NCI-H1694 (cell line): ENCODE measurements around the gene PDIA5.
A peak's percentile ranks its signal among the peaks of the same experiment; 100 is the strongest.
"Not testable (repeated sequence)": the region's sequence is repeated elsewhere in the genome, so short reads cannot be mapped to it uniquely, and the experiment has no call there.

Experiments used
- DNase-seq: peaks from one replicate; lab custom pipeline; 2025; lab: John Stamatoyannopoulos, UW

PDIA5 gene

DNA sequence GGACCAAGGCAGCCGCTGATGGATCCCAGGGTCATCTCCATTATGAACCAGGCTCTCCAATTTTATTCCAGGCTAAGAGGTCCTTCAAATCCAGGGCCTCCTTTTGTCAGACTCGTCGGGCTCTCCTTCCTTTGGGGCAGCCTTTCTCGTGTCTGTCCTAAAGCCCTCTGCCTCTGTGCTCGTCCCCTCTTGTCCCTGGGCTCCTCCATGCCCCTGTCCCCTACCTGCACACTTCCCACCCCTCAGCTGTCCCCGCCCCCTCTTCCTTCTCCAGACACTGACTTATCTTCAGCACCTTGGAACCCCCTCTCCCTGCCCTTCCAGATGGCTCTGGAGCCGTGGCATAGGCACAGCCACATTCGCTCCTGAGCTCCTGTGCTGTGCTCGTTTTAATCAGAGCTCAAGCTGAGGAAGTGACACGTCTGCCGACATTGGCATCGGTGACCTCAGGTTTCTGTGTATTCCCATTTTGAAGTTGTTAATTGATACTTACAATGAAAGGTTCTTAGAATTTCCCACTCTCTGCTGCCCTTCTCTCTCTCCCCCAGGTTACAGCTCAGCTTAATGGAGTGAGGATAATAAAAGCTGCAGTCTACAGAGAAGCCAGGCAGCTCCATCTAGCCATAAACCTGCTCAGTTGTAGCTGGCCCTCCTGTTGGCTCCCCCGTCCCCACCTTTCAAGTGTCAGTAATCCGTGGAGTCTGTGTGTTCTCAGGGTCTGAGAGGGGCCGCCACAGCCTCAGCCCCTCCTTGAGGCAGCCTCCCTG lies 83.8 kb downstream of the PDIA5 start:
- DNase-seq, result no peak

DNA sequence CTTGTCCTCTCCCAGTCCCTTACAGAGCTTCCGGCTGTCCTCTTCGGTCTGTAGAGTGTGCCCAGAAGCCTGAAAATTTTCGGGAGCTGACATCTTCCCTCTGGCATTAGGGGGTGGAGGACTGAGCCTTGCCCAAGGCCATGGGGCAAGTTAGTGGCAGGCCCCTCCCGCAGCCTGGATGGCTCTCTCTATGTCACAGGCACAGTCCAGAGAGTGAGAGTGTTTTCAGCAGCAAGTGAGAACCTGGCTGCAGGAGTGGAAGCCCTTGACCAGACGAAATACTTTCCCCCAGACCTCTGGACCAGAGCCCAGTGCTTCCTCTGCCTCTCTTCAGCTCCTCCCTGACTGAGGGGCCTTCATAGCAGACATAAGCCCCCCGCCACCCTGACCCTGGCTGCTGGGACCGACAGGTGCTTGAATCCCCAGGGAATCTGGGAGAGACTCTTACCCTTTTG lies 84.5 kb downstream of the PDIA5 start:
- DNase-seq, result no peak

DNA sequence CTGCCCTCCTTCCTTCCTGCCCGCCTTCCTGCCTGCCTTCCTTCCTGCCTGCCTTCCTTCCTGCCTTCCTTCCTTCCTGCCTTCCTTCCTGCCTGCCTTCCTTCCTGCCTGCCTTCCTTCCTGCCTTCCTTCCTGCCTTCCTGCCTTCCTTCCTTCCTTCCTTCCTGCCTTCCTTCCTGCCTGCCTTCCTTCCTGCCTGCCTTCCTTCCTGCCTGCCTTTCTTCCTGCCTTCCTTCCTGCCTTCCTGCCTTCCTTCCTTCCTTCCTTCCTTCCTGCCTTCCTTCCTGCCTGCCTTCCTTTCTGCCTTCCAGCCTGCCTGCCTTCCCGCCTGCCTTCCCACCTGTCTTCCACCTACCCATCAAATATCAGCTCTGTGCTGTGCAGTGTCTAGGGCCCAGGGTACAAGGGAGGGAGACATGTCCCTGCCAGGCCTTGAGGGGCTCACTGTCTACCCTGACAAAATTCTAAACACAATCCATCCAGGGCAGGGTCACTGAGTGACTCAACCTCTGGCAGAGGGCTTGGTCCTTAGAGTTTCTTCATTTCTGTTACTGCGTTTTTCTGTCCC lies 85.1 kb downstream of the PDIA5 start:
- not testable (repeated sequence) for DNase-seq

DNA sequence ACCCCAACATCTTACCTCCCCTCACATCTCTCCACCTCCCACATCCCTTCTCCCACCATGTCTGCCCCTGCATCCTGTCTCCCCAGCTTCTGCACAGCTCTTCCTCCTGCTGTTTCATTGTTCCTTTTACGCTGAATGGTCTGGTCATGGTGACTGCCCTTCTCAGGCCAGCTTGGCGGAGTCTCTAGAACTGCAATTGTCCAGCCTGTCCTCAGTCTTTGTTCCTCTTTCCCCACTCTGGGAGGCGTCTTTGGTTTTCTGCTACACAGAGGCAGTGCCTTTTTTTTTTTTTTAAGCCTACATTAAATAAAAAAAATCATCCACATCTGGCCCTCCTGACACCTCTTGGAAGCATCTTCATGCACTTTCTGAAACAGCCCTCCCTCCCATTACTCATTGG lies 85.9 kb downstream of the PDIA5 start:
- no peak for DNase-seq

DNA sequence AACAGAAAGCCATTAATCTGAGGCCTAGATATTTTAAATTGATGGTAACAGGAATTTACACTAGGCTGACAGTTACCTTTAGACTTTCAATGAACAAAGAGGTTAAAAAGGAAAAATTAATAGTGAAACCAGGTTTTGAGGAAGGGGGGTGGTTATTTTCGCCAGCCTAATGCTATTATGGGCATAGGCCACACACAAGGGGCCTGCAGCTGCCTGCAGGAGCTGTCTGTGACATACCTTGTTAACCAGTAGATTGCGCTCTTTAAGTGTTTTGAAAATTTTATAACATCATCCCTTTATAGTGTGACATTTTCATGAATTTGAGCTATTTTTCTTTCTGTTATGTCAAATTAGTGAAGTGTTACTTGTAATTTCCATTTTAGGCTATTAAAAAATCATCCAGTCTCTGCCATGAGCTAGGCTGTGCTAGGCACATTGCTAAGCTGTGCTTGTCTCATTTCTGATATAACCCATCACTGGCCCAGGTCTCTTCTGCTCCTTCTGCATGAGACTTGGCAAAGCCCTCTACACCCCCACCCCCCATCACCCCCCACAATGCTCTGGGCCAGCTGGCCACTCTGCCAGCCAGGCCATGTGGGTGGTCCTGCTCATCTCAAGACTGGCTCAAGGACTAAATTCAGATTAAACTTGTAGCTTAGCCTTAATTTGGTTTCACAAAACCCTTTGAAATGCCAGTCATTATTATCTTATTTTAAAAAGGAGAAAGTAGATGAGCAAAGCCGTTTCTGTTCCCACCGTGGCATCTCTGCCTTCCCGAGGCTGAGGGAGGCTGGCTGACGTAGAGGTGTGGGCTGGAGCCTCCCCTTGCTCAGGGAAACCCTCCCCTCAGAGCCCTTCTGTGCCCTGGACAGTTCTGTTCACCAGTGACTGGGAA lies 86.5 kb downstream of the PDIA5 start:
- no peak for DNase-seq

DNA sequence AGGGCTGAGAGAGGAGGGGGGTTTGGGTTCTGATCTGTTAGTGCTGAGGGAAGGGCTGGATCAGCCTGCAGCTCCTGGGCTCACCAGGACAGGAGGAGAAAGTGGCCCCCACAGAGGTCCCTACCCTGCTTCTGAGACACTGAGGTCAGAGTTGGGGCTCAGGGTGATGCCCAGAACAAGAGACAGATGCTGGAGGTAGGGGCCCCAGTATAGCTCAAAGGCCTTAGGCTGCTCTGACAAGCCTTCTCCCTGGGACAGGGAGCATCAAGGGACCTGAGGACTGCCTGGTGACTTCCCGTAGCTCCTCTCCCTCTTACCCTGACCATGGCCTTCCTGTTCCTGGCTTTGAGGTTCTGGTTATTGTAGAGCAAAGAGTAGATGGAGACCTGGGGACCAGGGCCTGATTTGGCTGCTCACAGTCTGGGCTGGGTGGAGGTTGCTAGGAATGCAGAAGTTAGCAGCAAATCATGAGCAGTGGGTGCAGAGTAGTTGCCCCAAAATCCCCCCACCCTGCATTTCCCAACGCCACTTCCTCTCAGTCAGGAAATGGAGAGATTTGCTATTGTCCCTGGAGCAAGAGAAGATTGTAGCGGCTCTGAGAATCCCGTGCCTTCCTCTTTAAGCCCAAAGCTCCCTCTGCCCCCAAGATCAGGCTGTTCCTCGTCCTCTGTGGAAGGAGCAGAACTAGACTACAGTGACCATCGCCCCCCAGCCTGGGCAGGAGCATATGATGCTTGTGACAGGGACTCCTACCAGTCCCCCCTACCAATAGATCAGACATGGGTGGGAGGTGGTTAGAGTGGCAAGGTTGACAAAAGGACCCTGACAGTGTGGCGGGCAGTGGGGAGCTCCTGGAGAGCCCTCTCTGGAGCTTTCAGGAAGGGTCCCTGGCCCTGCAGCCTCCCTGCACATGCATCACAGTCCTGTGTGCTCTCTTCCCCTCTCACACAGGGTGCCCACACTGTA lies 87.5 kb downstream of the PDIA5 start:
- DNase-seq, result no peak

DNA sequence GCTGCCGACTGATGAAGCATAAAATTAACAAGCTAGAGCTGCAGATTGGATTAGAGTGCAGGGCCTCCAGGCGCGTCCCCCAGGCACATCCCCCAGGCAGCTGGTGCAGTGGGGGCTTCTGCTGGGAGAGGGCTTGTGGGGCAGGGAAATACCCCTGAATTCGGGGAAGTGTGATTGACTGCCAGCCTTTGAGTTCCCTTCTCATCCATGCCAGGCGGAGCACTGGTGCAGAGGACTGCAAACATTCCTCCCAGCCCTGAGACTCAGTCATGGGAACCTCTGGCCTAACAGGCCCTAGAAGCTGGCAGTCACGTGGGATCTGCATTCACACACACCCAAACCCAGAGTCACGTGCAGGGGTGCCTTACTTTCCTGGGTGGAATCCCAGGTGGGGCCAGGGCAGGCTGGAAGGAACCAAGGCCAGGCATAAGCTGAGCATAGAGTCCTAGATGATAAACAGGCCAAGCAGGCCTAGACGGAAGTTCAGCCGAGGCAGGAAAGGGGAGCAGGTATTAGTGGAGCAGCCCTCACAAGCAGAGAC lies 88.7 kb downstream of the PDIA5 start:
- DNase-seq, result peak; percentile 50

DNA sequence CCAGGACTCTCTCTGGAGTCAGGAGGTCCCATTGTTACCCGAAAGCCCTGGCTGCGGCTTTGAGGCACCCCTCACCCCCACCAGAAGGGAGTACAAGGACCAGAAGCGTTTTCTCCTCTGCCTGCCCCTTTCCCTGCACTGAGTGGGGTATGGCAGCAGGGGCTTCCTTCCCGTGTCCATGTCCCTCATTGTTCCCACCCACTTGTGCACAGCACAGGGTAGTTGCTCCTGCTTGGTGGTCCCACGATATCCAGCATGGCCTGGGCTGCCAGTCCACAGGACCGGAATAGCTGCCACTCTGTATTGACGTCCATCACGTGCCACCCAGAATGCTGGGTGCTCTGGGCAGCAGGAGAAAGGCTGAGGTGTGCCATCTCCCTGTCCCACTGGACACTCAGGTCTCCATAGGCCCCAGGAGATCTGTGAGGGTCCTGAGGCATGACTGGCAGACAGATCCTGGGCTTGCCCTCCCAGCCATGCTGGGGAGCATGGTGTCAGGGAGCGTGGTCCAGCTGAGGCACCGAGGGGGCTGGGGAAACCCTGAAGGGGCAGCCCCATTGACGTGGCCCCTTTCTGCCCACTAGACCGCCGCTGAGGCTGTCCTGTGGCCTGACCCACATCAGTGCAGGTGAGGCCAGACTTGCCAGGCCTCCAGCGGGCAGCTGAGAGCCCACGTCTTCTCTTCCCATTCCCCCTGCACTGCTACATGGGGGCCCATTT lies 89.6 kb downstream of the PDIA5 start:
- DNase-seq, result no peak

DNA sequence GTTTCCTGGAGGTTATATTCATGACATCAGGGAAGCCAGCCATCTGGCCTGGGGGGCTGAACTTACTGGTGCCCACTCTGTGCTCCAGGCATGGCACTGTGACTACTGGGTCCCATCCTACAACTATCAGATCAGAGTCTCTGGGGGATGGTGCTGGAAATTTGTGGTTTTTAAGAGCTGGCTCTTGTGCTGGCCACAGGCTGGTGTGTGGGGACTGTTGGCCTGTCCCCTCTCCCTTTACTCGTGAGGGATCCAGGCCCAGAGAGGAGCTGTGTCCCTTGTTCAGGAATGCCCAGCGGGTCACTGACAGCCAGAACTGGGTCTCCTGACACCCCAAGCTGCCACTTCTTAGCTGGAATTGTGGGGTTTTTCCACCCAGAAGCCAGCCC lies 90.4 kb downstream of the PDIA5 start:
- DNase-seq, result no peak

DNA sequence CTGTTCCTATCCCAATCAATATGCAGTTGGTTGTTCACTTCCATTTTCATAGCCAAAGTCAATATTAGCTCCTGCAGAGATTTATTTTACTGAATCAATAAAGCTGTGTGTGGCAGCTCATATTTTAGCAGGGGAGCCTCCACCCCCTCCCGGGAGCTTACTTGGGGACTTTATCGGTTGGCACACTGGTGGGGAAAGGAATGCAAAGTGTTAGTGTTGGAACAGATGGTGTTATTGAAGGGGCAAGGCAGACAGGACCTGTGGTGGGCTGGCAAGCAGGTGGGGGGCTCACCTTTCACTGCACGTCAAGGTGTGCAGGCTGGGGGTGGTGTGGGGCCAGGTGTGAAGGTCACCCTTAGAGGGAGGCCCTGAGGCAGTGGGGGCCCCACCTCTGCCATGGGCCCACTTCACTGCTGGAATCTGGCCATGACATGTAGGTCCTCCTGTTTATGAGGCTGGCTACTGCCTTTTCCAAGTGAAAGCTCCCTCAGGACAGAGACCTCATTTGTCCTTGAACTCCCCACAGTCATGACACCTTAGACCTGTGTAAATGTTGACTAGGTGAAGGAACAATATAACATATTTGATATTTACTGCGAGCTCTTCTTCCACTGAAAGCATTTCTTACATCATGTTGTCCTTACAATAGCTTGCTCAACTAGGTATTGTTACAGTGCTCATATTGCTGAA lies 90.9 kb downstream of the PDIA5 start:
- no peak for DNase-seq

DNA sequence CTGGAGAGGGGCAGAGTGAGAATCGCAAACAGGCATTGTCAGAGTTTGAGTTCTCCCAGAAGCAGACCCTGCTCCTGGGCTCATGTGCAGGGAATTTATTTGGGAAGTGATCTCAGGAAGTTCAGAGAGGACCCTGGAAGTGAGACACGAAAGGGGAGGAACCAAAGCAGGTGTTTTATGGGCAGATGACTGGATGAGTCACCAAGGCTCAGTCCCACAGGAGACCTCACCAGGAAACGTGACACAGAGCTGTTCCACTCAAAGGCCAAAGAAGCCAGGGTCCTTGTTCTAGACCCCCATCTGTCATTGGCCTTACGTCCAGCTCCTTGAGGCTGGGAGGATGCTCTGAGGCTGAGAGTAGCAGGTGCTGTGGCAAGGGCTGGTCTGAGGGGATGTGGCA lies 91.5 kb downstream of the PDIA5 start:
- DNase-seq, result no peak

DNA sequence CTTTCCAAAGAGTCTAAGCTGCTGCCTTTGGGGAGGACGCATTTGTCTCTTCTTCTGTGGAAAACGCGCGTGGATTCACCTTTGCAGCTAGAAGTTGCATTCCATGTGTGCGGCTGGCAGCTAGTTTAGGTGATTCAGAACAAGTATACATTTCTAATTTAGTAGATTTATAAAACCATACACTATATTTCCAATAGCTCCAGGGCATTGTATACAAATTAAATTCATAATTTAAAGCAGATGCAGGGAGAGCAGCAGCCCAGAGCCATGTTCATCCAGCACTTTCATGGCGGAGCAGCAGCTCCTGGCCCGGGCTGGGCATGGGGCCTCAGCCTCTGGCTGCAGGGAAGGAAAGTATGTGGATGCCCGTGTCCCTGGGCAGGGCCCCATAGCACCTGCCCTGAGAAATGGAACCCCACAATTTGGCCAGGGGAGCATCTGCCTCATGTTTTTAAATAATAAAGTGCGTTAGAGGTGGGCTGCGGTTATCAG lies 92.1 kb downstream of the PDIA5 start:
- DNase-seq, result no peak

DNA sequence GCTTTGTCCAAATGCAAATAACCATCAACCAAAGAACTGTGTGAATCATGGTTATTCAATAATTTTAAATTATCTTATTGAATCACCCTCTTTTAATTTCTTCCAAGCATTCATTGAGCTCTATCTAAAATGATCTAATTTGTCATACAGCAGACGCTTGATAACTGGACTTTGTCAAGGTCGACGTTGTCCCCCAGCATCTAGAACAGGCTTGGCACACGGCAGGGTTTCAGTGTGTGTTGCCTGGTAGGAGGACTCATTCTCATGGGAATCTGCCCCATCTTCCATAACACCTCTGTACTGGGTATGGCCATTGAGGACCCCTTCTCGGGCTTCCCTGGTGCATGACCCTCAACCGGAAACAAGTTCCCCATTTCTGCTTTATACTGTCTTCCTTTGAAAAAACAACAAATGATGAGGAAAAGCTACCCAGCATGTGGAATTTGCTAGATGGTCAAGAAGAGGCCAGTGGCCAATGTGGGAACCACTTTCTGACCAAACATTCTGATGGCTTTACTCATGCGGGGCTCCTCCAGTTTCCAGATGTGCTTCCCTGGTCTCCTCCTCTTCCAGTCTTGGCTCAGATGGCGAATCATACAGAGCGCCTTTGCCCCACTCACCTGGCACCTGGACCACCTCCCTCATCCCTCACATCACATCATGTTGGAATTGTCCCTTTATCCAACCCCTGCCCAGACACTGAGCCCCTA lies 93.3 kb downstream of the PDIA5 start:
- DNase-seq, result no peak

DNA sequence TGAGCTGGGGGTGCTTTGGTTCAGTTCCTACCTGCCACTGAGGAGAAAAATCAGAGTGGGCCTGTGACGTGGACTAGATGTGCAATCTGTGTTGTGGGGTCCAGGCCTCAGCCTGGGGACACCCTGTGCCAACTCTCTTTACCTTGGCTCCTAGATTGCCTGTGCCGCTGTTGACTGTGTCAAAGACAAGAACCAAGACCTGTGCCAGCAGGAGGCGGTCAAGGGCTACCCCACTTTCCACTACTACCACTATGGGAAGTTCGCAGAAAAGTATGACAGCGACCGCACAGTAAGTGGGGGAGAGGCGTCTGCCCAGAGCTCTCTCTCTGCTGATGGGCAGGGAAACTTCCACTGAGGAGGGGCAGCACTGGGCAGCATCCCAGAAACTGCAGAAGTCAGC lies 94.3 kb downstream of the PDIA5 start:
- DNase-seq, result no peak

DNA sequence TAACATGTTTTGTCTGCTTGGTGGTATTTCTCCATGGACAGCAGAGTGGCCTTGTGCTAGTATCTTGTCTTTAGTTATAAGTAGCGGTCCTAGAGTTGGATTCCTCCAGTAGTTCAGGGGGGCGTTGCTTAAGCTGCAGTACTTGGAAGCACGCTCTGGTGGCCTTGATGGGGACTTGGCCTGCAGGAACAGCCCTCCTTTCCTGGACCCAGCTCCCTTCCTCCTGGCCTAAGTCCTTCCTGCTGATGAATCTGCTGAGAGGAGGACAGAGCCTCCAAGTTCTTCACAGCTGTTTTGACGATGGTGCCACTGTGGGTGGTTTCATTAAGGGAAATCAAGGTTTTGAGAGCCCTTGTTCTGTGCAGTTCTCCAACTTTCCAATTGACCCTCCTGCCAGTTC lies 96.3 kb downstream of the PDIA5 start:
- no peak for DNase-seq

DNA sequence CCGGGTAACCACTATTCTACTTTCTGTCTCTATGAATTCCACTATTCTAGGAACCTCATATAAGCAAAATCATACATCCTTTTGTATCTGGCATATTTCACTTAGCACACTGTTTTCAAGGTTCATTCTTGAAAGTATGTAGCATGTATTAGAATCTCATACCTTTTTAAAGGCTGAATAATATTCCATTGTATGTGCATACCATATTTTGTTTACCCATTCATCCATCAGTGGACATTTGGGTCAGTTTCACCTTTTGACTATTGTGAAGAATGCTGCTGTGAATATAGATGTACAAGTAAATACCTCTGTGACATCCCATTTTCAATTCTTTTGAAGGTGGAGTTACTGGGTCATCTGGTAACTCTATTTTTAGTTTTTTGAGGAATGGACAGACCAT lies 98.3 kb downstream of the PDIA5 start:
- DNase-seq, result no peak

DNA sequence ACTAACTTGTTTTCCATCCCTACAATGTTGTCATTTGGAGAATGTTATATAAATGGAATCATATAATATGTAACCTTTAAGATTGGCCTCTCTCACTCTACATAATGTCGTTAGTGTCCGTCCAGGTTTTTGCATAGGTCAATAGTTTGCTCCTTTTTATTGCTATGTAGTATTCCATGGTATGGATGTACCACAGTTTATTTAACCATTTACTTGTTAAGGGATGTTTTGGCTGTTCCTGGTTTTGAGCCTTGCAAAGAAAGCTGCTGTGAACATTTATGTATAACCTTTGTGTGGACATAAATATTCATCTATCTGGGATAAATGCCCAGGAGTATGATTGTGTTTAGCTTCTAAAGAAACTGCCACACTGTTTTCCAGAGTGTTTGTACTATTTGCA lies 100.9 kb downstream of the PDIA5 start:
- DNase-seq, result no peak

DNA sequence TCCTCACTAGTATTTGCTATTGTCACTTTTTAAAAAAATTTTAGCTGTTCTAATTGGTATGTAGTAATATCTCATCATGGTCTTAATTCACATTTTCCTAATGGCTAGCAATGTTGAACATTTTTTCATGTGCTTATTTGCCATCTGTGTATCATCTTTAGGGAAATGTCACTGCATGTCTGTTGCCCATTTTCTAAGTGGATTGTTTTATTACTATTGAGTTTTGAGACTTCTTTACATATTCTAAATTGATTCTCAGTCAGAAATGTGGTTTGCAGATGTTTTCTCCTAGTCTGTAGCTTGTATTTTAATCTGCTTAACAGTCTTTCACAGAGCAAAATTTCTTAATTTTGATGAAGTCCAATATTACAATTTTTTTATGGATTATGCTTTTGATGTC lies 101.3 kb downstream of the PDIA5 start:
- DNase-seq, result no peak

DNA sequence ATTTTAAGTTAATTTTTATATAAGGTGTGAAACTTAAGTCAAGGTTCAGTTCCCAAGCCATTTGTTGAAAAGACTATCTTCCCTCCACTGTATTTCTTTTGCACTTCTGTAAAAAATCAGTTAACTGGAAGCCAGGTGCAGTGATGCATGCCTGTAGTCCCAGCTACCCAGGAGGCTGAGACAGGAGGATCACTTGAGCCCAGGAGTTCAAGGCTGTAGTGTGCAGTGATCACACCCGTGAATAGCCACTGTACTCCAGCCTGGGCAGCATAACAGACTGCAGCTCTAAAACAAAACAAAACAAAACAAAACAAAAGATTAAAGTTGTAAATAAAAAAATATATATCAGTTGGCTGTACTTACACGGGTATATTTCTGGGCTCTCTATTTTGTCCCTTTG lies 101.8 kb downstream of the PDIA5 start:
- DNase-seq, result no peak
